Effector CD4-positive, alpha-beta T cell (primary cell): ENCODE results near the gene CEP131.

Source experiments
- DNase-seq: peaks from one replicate; pipeline ENCODE4 v3.0.0-alpha.2; 2020

CEP131 gene

DNA sequence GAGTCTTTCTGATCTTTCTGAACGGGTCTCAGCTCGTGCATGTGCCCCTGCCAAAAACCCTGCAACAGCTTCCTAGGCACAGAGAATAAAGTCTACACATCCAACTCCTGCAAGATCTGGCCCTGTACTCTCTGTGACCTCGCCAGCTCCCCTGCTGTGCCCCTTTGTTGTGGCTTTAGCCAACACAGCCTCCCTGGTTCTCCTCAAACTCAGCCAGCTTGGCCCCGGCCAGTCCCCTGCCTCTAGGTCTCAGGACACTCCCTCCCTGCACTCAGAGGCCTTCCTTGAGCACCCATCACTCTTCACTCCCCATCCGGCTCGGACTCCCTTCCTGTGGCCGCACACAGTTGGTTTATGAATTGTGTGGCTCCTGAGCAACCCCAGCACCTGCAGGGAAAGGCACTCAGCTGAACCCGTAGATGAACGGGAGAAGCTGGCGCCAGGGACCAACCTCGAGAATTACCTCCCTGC lies 1.4 kb downstream of the CEP131 start:
- no peak for DNase-seq

DNA sequence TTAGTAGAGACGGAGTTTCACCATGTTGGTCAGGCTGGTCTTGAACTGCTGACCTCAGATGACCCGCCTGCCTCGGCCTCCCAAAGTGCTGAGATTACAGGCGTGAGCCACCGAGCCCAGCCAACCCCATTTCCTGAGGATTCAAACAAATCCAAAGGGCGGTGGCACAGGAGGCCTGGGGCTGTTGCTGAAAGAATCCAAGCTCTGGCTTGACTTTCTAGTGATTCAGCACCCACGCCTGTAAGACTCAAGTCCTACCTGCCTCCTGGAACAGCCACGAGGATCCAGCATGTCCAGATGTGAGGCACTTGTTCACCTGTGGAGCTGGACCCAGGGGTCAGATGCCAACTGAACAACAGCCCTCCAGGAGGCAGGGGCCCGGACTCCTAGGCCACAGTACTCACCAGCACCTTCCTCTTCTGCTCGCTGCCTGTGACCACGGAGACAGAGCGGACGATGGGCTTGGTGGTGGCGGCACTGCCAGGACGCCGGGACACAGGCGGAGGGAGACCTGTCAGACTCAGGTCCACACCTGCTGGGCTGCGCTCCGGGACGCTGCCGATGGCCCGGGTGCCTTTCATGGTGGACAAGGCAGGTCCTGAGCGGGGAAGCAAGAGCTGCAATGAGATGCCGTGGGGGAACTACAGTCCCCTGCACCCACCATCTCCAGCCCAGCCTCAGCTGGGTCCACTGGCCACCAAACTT lies 3.1 kb downstream of the CEP131 start:
- no peak for DNase-seq

DNA sequence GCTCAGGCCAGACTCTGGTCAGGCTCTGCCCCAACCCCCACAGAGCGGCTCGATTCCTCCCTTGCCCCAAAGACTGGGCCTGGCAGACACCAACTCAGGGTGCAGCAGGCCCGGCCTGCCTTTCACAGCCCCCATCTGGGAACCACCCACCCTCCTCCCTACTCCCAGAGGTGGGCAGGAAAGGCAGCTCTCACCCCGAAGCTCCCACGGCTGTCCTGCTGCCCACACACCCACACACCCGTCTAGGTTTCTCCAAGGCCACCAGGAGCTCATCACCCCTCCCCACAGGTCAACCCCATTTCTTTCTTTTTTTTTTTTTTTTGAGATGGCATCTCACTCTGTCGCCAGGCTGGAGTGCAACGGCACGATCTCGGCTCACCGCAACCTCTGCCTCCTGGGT lies 3.8 kb downstream of the CEP131 start:
- DNase-seq = no peak

DNA sequence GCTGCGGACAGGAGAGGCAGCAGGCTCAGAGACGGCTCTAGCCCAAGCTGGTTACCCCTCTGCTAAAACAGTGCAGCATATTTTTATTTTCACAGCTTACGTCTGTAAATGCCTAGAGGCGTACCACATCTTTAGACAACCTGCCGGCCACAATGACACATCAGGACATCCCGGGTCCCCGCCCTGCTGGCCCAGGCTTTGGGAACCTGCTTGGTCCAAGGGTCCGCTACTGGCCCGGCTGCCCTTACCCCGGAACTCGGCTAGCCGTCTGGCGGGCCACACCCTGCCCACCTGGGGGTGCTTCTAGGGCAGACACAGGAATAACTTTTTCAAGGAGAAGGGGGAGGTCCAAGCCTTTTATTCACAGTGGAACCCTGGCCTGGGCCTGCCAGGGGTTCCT lies 4.3 kb downstream of the CEP131 start:
- DNase-seq = no peak

DNA sequence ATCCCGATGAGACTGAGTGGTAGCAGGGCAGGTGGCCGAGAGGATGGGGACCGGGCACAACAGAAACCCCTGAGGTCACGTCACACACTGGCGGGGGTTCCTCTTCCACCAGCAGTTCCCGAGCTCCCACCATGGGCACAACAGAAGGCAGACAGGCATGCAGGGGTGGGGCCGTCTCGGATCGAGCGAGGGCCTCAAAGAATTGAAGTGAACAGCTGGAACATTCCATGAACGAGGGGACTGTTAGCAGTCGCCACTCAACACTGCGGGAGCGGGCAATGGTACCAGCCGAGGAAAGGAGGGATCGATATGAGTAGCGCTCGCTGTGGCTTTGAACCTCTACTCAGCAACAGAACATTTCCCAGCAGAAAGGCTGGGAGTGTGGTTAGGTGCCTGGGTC lies 5.3 kb downstream of the CEP131 start:
- DNase-seq = no peak

- DNase-seq = no peak
Measured at GRCh38 chr17:81213978-81214377, 8.8 kb downstream of the CEP131 start.

- DNase-seq = no peak
Measured at GRCh38 chr17:81212365-81212764, 10.4 kb downstream of the CEP131 start.

DNA sequence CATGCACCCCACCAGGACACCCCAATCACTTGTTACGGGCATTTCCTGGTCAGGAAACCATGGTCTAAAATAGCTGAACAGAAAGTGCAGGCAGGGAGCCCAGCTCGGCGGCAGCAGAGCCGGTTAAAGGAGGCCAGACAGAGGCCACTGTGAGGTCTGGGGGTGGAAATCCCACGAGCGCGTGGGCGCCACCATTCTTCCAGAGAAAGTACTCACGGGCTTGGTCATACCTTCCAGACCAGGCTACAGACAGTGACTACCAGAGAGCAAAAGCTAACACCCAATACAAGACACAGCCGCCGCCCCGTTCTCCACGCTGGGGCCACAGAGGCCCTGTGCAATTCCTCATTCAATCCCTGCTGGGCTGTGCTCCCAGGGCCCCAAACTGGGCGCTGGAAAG lies 11.9 kb downstream of the CEP131 start:
- DNase-seq = no peak

DNA sequence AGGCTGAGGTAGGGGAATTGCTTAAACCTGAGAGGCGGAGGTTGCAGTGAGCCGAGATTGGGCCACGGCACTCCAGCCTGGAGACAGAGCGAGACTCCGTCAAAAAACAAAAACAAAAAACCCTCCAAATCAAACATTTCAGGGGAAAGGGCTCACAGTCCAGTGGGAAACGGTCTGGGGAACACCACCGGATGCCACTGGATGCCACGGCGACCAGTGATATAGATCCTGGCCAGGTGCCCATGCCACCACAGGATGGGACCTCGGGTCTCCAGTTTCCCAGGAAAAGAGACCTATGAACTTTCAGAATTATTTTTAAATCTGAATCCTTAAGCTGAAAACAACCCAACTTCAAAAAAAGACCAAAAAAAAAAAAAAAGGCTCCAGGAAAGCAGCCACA lies 12.3 kb downstream of the CEP131 start:
- DNase-seq = no peak

DNA sequence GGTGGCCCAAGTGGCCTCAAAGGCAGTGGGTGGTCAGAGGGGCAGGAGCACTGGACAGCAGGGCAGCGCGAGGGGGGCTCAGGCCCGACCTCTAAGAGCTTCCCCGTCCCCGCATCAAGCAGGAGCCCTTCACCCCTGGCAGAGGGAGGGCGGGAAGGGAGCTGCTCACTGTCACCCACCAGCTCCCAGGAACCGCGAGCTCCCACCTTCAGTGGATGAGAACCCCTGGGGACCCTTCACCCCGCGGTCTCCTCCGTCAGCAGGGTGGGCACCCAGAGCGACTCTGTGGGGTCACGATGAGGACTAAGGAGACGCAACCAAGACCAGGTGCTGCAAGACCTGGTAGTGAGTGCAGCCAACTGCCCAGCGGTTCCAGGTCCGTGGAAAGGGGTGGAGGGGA lies 13.6 kb downstream of the CEP131 start:
- no peak for DNase-seq

GRCh38 chr17:81208651-81209050 lies 14.1 kb downstream of the CEP131 start:
- DNase-seq = no peak

DNA sequence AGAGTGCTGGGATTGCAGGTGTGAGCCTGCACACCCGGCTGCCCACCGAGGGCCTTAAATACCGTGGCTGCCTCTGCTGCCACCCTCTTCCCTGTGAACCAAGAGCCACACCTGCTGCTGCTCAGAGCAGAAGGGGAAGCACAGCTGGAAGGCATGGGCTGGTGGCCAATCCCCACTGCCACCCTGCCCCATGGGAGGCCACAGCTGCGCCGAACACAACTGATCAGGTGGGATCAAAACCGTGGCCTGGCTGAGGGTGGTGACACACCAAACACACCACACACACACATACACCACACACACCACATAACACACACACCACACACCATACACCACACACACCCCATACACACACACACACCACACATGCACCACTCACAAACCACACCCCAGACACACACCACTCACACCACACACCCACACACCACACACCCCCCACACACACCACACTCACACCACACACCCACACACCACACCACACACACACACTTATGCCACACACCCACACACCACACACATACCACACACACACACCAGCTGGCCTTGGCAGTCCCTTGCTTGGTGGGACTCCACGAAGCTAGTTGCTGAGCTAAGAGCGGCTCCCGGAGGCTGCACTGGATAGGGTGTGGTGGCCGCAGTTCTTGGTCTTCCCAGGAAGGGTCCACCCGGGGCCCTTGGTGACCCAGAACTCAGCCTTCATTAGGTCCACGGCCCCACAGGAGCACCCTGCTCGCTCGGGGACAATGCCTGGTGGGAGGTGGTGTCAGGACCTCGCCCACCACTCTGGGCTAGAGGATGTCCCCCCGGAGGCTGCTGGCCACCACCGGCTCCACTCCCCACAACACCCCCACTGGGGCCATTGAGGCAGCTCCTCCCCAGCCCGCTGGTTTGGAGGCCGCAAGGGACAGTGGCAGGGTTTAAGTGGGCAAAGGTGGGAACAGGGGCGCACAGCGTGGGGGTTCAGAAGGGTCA lies 14.9 kb downstream of the CEP131 start:
- DNase-seq = no peak

DNA sequence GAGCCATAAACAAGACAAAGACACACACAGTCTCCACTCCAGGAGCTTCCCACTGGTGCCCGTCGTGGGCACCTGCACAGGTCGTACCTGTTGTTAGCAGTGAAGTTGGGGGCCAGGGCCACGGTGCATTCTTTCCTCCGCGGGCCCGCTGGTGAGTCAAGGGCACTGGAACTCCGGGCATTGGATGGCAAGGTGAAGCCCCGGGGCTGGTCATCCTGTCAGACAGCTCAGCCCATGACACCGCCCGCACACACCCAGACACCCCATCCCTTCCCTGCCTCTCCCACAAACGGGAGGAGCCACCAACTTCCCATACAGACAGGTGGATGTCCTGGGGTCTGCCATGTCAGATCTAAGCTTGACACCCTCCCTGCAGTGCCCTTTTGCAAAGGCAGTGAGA lies 16.1 kb downstream of the CEP131 start:
- DNase-seq = no peak

GRCh38 chr17:81206166-81206565 lies 16.6 kb downstream of the CEP131 start:
- DNase-seq = no peak

GRCh38 chr17:81204578-81204977 lies 18.2 kb downstream of the CEP131 start:
- no peak for DNase-seq

- DNase-seq = no peak
Measured at GRCh38 chr17:81203136-81203535, 19.6 kb downstream of the CEP131 start.

DNA sequence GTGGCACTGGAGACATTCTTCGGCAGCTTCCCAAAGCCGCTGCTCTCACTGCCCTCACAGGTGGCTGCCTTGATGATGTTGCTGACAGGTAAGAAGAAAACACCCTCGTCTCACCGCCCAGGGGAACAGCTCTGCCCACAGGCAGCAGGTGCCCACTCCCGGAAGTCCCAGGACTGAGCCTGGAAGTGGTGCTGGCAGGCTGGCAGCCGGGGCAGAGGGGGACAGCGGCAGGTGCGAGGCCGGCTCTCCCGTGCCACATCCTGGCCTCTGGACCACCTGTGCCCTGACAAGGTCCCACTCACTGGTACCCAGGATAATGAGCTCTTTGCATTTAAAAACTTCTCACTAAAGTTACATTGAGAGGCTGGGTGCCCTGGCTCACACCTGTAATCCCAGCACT lies 20.4 kb downstream of the CEP131 start:
- no peak for DNase-seq

DNA sequence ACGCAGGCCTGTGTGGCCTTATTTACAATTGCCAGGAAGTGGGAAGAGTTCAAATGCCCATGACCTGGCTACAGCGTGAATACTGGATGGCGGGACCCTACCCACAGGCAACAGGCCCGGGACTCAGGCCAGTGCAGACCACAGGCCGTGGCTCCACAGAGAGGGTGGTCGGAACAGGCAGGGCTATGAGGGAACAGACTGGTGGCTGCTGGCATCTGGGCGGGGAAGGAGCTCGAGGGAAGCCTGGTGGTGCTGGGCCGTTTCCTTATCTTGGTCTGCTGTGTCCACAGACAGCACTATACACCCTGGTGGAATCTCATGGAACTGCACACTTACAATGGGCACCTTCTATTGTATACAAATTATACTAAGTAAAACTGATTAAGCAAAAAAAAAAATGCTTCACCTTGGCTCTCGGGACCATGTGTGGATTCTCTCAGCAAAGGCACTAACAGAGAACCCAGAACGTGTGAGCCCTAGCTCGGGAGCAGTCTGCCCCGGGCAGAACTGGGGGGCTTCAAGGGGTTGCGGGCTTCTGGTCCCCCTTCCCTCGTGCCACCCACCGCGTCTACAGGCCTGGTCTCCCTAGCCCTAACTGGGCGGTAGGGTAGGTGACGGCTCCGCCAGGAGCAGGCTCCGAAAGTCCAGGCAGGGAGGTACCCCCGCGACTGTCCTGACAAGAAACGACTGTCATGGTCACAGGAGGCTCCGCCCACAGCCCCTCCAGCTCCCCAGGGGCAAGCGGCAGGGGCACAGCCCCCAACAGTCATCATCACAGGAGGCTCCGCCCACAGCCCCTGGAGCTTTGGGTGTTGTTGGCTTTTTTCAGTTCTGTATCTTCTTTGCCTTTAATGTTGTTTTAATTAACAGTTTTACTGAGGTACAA lies 21.8 kb downstream of the CEP131 start:
- no peak for DNase-seq

DNA sequence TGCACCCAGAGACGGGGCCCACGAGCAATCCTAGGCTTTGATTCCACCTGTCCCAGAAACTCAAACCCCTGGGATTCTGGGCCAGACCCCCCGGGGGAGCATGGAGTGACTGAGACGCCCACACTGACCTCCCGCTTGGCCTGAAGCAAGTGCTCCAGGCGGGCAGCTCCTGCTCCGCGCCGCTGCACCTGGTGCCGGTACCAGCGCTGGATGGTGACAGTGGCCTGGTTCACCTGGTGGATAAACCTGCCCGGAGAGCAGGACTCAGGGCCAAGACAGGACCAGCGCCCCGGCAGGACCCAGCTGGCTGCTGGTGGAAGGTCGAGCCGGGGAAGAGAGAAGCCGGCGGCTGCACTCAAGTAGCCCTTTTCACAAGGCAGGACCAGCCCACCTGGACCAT lies 22.6 kb downstream of the CEP131 start:
- DNase-seq = no peak

DNA sequence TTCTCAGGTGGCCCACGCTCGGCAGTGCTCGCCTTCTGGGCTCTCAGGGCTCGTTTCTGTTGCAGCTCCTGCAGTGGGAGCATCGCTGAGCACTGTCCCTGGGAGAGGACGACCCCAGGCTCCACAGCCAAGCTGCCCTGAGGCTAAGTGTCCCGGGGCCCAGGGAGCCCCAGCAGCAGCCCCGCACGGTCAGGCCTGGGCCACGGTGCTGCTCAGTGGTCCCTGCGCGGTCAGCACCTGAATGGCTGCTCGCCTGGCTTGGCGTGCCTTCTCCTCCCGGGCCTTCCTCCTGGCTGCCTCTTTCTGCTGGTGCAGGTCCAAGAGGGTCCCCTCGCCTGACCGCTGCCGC lies 23.3 kb downstream of the CEP131 start:
- DNase-seq = no peak

DNA sequence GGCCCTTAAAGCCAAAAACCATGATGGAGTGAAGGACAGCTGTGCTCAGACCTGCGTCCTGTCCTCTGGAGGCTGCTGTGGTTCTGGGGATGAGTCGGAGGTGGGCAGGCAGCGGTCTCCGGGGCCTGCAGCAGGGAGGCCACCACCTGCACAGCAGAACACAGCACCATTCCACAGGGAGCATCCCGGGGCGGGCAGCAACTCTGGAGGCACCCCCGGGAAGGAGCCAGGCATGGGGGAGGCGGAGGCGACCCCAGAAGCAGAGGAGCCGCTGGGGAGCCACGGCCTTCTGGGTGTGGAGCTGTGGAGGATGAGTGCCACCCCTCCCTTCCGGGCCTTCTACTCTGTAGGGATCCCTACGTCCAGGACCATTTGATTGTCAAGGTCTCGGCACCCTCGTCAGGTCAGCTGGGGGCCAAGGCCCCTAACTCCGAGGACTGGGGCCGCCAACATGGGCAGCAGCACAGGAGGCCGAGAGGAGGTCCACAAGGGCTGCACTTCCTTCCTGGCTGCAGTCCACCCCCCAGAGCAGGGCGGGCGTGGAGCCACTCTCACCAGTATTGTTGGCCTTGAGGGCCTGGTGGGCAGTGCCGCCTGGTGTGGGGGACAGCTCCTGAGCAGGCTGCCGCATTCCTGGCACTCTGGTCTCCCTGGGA lies 23.8 kb downstream of the CEP131 start:
- no peak for DNase-seq

- no peak for DNase-seq
Measured at GRCh38 chr17:81197831-81198490, 24.8 kb downstream of the CEP131 start.
